GM04504 (cell line): ENCODE results near the gene LRRC37A3.
"Not testable (repeated sequence)": the region's sequence is repeated elsewhere in the genome, so short reads cannot be mapped to it uniquely, and the experiment has no call there.

Source experiments
- DNase-seq: peaks from one replicate; pipeline ENCODE4 v3.0.0-alpha.2; 2012; ENCODE audit warnings: low read depth

LRRC37A3 gene

DNA sequence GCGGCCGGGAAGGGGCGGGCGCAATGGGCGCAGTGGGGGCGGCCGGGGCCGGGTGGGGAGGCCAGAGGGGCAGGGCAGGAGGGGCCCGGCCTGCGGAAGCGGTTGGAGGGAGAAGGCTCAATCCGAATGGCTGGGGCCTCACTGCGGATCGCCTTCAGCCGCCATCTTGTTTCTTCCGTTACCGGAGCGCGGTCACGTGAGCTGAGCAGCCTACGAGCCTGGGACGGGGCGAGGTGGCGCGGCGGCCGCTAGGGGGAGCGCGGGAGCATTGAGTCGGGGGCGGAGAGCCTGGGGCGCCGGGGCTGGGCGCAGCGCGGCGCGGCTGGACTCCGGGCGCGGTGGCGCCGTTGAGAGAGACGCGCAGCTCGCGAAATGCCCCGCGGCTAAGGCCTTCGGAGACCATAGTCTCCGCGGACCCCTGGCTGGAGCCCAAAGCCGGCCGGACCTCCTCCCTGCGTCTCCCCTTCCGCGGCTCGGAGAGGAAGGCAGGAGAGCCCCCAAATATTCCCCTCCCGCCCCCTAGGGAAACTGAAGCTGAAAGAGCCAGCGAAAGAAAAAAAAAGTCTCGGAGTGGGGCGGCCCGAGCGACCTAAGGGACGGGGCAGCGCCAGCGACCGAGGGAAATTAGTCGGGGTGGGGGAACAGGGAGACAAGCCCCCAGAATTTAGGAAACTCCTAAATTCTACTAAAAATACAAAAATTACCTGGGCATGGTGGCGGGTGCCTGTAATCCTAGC is at the start of gene LRRC37A3:
TSS of gene LRRC37A3 (minus strand) at position 190 of the 737 bp plus-strand sequence. CDS start 22,221 bp downstream, outside the sequence.
- peak; percentile 85 for DNase-seq

- DNase-seq = peak; percentile 41
Measured at GRCh38 chr17:64965873-64966287, 46.6 kb upstream of the LRRC37A3 start.

DNA sequence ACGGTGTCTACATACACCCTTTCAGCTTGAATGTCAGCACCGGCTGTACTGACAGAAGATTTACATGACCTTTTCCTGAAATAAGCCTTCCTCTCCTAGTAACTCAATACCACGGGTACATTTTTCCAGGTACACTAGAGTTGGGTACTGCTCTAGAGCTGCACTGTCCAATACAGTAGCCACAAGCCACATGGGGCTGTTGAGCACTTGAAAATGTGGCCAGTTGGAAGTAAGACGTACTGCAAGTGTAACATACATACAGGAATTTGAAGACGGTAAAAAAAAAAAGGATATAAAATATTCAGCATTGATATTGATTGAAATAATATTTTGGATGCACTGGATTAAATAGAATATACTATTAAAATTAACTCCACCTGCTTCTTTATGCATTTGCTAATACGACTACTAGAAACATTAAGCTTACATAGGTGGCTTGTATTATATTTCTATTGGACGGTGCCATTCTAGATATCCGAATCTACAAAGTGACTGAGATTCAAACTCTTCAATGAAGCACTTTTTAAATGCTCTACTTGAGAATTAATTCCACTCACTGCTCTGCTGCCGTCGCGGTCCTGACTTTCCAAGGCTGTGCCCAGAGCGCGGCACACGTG is 46.1 kb upstream of the LRRC37A3 start:
- not testable (repeated sequence) for DNase-seq

GRCh38 chr17:64964796-64965195 is 45.5 kb upstream of the LRRC37A3 start:
- no peak for DNase-seq

DNA sequence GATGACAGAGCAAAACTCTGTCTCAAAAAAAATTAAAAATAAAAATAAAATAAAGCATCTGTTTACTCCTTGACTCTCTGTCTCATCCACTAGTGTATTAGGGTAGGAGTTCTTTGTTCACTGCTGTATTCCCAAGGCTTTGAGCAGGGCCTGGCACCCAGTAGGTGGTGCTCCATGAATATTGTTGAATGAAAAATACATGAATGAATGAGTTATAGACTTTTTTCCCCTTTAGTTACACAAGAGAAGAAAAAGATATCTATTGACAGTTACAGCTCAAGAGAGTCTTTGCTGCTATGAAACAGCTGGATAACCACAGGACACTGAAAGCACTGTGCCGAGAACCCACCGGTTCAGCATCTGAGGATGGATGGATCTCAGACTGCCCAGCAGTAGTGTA is 44.5 kb upstream of the LRRC37A3 start:
- not testable (repeated sequence) for DNase-seq

DNA sequence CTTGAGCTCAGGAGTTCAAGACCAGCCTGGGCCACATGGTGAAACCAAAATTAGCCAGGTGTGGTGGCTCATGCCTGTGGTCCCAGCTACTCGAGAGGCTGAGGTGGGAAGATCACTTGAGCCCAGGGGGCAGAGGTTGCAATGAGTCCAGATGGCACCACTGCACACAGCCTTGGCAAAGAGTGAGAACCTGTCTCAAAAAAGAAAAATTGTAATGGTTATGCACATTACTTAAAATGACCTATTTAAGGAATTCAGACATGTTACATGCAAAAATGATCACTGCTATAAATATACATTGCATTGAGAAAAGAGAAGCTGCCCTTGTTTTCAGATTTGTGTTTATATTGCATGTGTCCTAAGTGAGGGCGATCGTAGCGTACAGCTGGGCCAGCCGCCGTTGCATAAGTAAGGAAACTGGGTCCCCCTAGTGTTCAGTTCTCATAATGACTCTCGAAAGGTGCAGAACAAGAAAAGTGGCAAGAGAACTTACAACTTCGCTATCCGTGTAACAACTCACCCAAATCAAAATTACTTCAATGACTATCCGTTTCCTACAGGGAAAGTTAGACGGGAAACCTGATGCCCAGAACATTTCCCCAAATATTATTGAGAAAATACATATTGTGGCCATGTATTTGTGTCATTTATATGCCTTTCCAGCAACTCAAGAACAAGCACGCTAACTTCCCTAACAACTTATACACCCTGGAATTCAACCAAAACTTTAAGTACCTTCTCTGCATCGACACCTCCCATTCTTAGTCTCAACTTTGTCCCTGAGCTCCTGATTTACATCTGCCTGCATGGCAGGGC is 42.5 kb upstream of the LRRC37A3 start:
- peak; percentile 47 for DNase-seq

- no peak for DNase-seq
Measured at GRCh38 chr17:64951877-64952276, 32.6 kb upstream of the LRRC37A3 start.

- DNase-seq = no peak
Measured at GRCh38 chr17:64950871-64951270, 31.6 kb upstream of the LRRC37A3 start.

- no peak for DNase-seq
Measured at GRCh38 chr17:64947152-64947551, 27.9 kb upstream of the LRRC37A3 start.

GRCh38 chr17:64941761-64942160 is 22.5 kb upstream of the LRRC37A3 start:
- DNase-seq = no peak

DNA sequence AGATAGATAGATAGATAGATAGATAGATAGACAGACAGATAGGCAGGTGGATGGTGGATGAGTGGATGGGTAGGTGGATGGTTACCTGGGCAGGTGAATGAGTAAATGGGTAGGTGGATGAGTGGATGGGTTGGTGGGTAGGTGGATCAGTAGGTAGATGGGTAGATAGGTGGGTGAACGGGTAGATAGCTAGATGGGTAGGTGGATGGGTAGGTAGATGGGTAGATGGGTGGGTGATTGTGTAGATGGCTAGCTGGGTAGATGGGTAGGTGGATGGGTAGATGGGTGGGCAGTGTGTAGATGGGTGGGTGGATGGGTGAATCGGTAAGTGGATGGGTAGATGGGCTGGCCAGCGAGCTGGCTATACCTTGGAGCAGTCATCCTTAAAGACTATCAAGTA is 21.8 kb upstream of the LRRC37A3 start:
- DNase-seq = no peak

DNA sequence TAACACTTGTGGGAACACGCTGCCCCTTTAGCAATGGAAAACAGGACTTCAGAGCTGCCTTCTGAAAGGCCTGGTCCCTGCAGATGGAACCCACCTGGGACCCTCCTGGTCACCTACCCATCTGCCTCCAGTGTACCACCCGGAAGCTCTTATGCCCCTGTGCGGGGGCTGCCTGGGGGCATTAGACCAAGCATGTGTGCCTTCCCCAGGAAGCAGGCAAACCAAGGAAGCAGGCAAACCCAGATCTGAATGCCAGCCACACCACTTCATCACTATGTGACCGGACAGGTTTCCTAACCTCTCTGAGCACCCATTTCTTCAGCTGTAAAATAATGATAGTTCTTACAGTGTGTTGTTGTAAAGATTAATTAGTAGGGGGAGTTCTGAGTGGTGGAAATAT is 20.8 kb upstream of the LRRC37A3 start:
- no peak for DNase-seq

GRCh38 chr17:64938925-64939474 is 19.7 kb upstream of the LRRC37A3 start:
- DNase-seq = no peak

GRCh38 chr17:64938290-64938689 is 19.0 kb upstream of the LRRC37A3 start:
- DNase-seq = no peak

GRCh38 chr17:64936117-64936516 is 16.8 kb upstream of the LRRC37A3 start:
- no peak for DNase-seq

DNA sequence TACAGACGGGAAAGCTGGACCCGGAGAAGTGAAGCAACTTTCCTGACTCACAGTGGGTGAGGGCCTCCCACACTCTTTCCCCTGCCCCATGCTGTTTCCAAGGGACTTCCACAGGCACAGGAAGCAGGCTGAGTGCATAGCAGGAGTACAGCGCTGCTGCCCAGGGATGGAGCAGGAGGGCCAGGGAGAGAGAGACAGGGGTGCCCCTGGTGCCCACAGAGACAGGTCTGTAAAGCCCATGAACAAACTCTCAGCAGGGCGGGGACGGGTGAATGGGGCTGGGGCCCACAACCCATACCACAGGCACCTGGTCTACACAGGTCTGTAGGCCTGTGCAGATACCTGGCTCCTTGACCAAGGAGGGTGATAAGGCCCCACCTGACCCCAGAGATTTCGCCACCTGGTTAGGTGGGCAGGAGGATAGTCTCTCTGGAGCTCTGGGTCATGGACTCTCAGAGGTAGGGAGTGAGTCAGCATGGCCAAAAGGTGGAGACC is 15.1 kb upstream of the LRRC37A3 start:
- not testable (repeated sequence) for DNase-seq

- DNase-seq = not testable (repeated sequence)
Measured at GRCh38 chr17:64932850-64933249, 13.6 kb upstream of the LRRC37A3 start.

GRCh38 chr17:64930374-64930773 is 11.1 kb upstream of the LRRC37A3 start:
- DNase-seq = not testable (repeated sequence)

DNA sequence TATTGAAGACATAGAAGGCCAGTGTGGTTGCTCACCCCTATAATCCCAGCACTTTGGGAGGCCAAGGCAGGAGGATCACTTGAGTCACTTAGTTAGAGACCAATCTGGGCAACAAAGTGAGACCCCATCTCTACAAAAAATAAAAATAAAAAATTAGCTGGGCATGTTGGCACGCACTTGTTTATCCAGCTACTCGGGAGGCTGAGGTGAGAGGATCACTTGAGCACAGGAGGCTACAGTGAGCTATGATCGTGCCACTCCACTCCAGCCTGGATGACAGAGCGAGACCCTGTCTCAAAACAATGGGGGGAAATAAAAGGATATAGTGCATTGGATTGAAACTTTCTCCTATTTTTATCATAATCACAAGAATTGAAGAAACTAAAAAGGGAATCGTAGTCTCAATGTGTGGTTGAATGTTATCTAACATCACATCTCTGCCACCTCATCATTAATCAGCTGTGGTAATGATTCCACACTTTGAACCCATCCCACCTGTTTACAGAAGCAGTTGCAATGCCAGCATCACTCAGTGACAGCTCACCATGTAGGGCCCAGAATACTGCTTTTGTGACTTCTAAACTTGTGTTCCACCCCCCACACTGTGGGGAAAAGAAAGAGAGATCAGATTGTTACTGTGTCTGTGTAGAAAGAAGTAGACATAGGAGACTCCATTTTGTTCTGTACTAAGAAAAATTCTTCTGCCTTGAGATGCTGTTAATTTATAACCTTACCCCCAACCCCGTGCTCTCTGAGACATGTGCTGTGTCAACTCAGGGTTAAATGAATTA is 10.3 kb upstream of the LRRC37A3 start:
- not testable (repeated sequence) for DNase-seq

DNA sequence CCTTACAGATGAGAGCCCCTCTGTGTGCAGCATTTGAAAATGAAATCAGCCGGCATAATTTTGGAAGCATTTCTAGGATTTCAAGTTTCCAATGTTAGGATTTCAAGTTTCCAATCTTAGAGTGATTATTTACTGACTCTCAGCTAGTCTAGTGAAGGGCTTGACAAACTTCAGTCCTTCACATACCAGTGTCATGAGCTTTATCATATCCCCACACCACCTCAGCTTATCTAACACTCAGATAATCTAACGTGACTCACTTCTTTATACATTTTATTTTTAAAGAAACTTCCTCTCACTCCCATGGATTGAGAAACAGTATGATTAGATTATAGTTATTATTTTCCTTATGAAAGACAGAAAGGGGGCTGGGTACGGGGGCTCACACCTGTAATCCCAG is 9.4 kb upstream of the LRRC37A3 start:
- DNase-seq = not testable (repeated sequence)

GRCh38 chr17:64927444-64927843 is 8.2 kb upstream of the LRRC37A3 start:
- DNase-seq = not testable (repeated sequence)
